Measurements from ENCODE around the gene CHP1. TPM values are rescaled to one million over a fixed set of nuclear protein-coding genes. Genes with fewer than 3 reads are reported as not detected.

CHP1 gene
- total RNA-seq, 1 experiment from 2014 or later, result 139 TPM

GRCh38 chr15:41205315-41205714 is 25.8 kb upstream of the CHP1 start:
- H3K36me3 ChIP-seq (ENCODE audit: control insufficient read depth, insufficient read depth, low read length), result no peaks in the 10 kb centered on the region
- no peaks in the 10 kb centered on the region for H3K9me3 Mint-ChIP-seq (ENCODE audit: unreplicated experiment)
- no peaks in the 10 kb centered on the region for H3K36me3 Mint-ChIP-seq (ENCODE audit: insufficient read depth, unreplicated experiment)
- intact Hi-C loops (cut with micrococcal nuclease; ENCODE audit: unreplicated experiment), result no loop called here
- no peak overlapping the region for H3K27ac Mint-ChIP-seq (ENCODE audit: unreplicated experiment)
- H3K4me3 ChIP-seq (ENCODE audit: low read depth, low read length), result no peak overlapping the region
- H3K4me1 Mint-ChIP-seq (ENCODE audit: low read depth, unreplicated experiment), result no peaks in the 10 kb centered on the region
- no TSS peak for BruUV-seq (replicated peaks)
- no peak for DNase-seq
- TF ChIP-seq CTCF (IDR thresholded peaks at IDR 0.05; ENCODE audit: insufficient read depth in 1 of 2, low read depth in 1 of 2, low read length in 1 of 2, severe bottlenecking in 1 of 2, unreplicated experiment in 1 of 2), result no peak
- H3K4me3 Mint-ChIP-seq (ENCODE audit: unreplicated experiment), result no peak overlapping the region
- POLR2A ChIA-PET, result no interaction called here
- H3K9me3 ChIP-seq, result no peaks in the 10 kb centered on the region
- H3K4me1 ChIP-seq, result no peaks in the 10 kb centered on the region
- no peaks in the 10 kb centered on the region for H3K27me3 Mint-ChIP-seq (ENCODE audit: insufficient read depth, unreplicated experiment)
- CTCF ChIA-PET, result no interaction called here
- no peaks in the 10 kb centered on the region for H3K27me3 ChIP-seq (replicated peaks; ENCODE audit: control insufficient read depth, insufficient read depth, low read length)

- CTCF ChIA-PET, result interaction anchor here (0.7 to 1.4 kb wide), 2 partner anchors 23 to 129 kb away, joined by 3 to 4 read pairs; partner anchors contain the start of gene CHP1
- H3K36me3 ChIP-seq (ENCODE audit: control insufficient read depth, insufficient read depth, low read length), result no peaks in the 10 kb centered on the region
- intact Hi-C loops (cut with micrococcal nuclease; ENCODE audit: unreplicated experiment), result no loop called here
- H3K27me3 Mint-ChIP-seq (ENCODE audit: insufficient read depth, unreplicated experiment), result peaks cover 3% of the 10 kb centered on the region
- no peaks in the 10 kb centered on the region for H3K27me3 ChIP-seq (replicated peaks; ENCODE audit: control insufficient read depth, insufficient read depth, low read length)
- no peak overlapping the region for H3K27ac Mint-ChIP-seq (ENCODE audit: unreplicated experiment)
- no peak overlapping the region for H3K4me3 Mint-ChIP-seq (ENCODE audit: unreplicated experiment)
- POLR2A ChIA-PET, result no interaction called here
- no peak for DNase-seq
- H3K4me3 ChIP-seq (ENCODE audit: low read depth, low read length), result no peak overlapping the region
- TF ChIP-seq CTCF (IDR thresholded peaks at IDR 0.05; ENCODE audit: insufficient read depth in 1 of 2, low read depth in 1 of 2, low read length in 1 of 2, severe bottlenecking in 1 of 2, unreplicated experiment in 1 of 2), result no peak
- no TSS peak for BruUV-seq (replicated peaks)
- no peaks in the 10 kb centered on the region for H3K4me1 Mint-ChIP-seq (ENCODE audit: low read depth, unreplicated experiment)
- no peaks in the 10 kb centered on the region for H3K9me3 Mint-ChIP-seq (ENCODE audit: unreplicated experiment)
- no peaks in the 10 kb centered on the region for H3K36me3 Mint-ChIP-seq (ENCODE audit: insufficient read depth, unreplicated experiment)
- H3K4me1 ChIP-seq, result no peaks in the 10 kb centered on the region
- no peaks in the 10 kb centered on the region for H3K9me3 ChIP-seq
Observed at GRCh38 chr15:41207687-41208448, 23.2 kb upstream of the CHP1 start.

- ChIA-PET POLR2A (no interaction called here), CTCF (no interaction called here)
- Mint-ChIP-seq H3K9me3 (ENCODE audit: unreplicated experiment) (no peaks in the 10 kb centered on the region), H3K4me3 (ENCODE audit: unreplicated experiment) (no peak overlapping the region), H3K36me3 (ENCODE audit: insufficient read depth, unreplicated experiment) (peaks cover 5% of the 10 kb centered on the region), H3K4me1 (ENCODE audit: low read depth, unreplicated experiment) (no peaks in the 10 kb centered on the region), H3K27me3 (ENCODE audit: insufficient read depth, unreplicated experiment) (peaks cover 2% of the 10 kb centered on the region), H3K27ac (ENCODE audit: unreplicated experiment) (no peak overlapping the region)
- no peaks in the 10 kb centered on the region for H3K27me3 ChIP-seq (replicated peaks; ENCODE audit: control insufficient read depth, insufficient read depth, low read length)
- H3K4me3 ChIP-seq (ENCODE audit: low read depth, low read length), result no peak overlapping the region
- no peaks in the 10 kb centered on the region for H3K4me1 ChIP-seq
- DNase-seq, result no peak
- intact Hi-C loops (cut with micrococcal nuclease; ENCODE audit: unreplicated experiment), result no loop called here
- H3K9me3 ChIP-seq, result no peaks in the 10 kb centered on the region
- no peaks in the 10 kb centered on the region for H3K36me3 ChIP-seq (ENCODE audit: control insufficient read depth, insufficient read depth, low read length)
- TF ChIP-seq CTCF (IDR thresholded peaks at IDR 0.05; ENCODE audit: insufficient read depth in 1 of 2, low read depth in 1 of 2, low read length in 1 of 2, severe bottlenecking in 1 of 2, unreplicated experiment in 1 of 2), result no peak
- no TSS peak for BruUV-seq (replicated peaks)
Observed at GRCh38 chr15:41215708-41216107, 15.4 kb upstream of the CHP1 start.

All from Caco-2 (cell line).